Activated CD8-positive, alpha-beta memory T cell treated with anti-CD3 and anti-CD28 coated beads, Interleukin-2, amount 50 U/mL, for 48 hours (primary cell): ENCODE measurements around the gene PRELP.
"Not testable (repeated sequence)": the region's sequence is repeated elsewhere in the genome, so short reads cannot be mapped to it uniquely, and the experiment has no call there.

Experiments
- DNase-seq: peaks from one replicate; pipeline ENCODE4 v3.0.0-alpha.2; 2020

PRELP gene

DNA sequence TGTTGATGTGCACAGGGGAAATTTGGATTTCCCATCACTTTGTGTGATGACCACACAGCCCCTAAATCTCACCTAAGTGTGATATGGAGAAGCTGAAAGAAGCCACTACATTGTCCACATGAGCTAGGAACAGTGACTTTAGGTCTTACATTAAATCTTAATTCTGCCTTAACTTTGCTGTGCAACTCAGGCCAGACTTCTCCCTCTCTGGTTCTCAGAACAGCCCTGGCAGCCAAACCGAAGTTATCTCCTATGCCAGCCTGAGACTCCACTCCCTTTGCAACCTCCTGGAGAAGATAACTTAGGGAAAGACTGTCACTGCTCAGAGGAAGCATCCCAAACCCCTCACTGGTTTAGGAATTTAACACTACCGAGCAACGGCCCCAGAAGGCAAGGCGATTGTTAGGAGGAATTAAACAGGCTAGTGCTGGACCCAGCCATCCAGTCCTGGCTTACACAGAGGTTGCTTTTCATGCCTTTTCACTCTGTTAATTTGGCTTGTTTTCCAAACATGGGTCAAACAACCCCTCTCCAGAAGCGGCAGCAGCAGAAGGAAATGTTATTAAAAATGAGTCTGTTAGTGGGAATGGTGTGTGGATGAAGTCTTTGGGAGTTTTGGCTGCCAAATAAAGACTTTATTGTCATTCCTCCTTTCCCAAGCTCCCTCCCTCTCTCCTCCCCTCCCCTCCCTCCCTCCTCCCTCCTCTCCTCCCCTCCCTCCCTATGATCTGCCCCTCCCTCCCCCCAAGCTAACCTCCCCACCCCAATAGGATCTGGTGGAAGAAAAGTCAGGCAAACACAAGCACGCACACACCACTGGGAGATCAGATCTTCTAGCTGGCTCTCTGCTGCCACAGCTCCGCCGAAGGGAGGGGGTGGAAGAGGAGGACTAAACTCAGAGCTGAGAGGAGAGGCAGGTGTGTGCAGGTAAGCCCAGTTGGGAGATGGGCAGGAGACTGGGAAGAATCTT lies at the start of gene PRELP:
TSS of gene PRELP (plus strand) at position 795 of the 970 bp plus-strand sequence. CDS start 7,379 bp downstream, outside the sequence.
- no peak for DNase-seq

DNA sequence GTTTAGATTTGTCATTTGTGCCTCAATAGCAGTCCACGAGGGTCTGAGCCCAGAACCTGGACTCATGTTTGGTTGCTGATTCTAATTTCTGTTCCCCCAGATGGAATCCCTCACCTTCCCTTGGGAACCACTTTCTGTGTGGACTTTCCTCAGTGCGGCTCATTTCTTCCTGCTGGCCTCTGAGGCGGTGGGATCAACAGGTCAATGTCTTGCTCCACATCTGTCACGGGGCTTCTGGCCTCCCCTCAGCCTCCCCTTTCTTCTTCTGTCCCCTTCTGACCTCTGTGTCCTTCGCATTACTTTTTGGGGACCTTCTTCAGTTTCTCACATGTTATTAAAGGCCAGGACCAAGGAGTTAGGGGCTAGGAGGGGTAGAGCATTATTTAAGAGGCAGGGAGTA lies 49.2 kb upstream of the PRELP start:
- no peak for DNase-seq

DNA sequence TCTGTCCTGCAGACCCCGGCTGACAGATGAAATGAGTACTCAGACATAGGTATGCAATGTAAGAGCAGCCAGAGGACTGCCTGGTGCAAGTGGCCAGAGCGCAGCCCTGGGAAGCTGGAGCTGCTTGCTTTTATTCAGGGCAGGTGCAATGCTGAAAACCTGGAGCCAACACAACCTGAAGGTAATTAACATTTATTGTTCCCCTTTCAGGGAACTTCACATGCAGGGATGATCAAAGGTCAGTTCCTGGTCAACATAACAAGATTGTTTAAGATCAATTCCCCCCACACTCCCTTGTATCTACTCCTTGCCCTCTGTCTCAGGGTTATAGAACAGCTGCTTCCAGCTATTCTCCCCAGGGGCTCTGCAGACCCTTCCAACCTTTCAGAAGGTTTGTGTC lies 48.7 kb upstream of the PRELP start:
- no peak for DNase-seq

DNA sequence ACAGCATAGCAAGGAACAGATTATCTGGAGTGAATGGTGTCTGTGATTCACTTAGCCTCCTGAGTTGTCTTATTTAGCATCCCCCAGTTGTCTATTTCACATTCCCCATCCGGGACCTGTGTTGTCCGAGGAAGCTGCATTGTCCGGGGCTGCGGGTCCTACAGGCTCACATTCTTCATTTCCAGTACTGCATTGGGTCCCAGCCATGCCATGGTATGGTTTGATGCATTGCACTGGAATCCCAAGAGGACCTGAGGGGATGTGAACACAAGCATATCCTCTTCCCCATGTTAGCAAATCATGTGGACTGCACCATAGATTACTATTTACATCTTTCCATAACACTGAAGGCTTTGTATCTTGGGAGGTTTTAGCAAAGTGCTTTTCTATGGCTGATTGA lies 48.2 kb upstream of the PRELP start:
- no peak for DNase-seq

DNA sequence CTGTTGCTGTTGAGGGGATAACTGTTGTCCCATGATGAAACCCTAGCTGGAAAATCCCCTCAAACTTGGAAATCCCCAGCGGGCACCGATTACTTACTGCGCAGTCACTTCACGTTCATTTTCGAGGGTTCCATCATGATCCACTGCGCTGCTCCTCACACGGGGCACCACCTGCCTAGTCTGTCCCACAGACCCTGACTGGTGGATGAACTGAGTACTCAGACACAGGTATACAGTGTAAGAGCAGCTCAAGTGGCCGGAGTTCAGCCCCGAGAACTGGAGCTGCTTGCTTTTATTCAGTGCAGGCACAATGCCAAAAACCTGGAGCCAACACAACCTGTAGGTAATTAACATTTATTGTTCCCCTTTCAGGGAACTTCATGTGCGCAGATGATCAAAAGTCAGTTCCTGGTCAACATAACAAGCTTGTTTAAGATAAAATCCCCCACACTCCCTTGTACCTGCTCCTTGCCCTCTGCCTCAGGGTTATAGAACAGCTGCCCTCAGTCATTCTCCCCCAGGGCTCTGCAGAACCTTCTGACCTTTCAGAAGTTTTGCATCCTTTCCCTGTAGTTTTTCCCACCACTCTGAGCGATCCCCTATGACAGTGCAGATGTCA lies 46.5 kb upstream of the PRELP start:
- no peak for DNase-seq

DNA sequence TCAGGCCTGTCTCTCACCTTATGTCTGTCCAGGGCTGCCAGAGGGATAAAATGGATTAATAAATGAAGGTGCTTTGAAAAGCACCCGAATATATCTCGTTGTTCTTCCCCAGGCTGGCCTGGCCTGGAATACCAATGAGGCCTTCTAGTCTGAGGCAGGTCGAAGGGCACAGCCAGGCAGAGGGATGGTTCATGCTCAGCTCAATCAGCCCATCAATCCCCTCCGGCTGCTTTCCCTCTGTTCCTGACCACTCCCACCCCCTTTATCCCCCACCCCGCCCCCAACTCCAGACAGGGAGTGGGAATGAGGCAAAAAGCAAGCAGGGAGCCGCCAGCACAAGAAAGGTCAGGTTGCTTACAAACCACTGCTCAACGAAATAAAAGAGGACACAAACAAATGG lies 40.0 kb upstream of the PRELP start:
- no peak for DNase-seq

DNA sequence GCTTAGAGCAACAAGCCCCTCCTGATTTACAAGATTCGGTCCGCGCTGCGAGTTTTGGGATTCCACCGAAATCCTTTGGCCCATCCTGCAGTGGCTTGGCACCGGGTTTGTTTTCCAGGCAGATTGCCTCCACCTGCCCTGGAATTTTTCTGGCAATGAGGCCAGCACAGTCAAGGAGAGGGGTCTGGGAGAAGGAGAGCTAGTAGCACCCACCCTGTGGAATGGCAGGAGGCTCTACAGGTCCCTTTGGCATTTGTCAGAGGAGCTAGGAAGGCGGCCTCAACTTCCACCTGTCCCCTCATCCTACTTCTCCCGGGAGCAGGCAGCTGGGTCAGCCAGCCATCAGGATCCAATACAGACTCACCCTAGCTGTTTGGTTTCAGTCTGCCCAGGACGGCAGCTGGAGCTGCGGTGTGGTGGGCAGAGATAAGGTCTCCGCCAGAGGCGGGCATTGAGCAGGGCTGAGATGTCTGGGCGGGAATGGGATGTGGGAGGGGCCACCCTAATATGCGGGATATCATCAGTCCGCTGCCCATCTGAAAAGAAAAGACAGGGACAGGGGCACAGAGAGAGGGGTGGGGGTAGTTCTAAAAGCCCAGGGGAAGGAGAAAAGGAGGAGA lies 37.8 kb upstream of the PRELP start:
- no peak for DNase-seq

DNA sequence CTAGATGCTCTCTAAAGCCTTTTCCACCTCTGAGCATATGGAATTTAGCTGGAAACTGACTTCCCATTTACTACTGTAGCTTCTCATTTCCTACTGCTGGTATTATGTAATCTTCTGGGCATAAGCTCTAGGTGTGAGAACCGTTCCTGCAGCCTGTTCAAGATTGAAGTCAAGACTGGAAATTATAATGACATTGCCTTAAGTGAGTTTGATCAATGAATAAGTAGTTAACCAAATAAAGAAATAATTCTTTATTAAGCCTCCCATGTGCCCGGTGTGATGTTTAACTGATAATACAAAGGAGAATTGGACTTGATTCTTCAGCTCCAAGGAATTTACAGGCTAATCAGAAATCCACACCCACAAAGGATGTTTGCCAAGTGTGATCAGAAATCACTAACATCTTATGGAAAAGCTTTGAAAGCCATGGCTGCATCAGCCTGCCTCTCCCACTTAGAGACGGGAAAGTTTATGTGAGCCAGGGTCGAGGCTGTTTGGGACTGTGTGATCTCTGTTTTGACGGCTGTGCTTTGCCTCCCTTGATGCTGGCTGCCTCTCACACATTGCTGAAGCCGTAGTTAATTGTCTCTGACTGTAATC lies 36.4 kb upstream of the PRELP start:
- DNase-seq, result no peak

DNA sequence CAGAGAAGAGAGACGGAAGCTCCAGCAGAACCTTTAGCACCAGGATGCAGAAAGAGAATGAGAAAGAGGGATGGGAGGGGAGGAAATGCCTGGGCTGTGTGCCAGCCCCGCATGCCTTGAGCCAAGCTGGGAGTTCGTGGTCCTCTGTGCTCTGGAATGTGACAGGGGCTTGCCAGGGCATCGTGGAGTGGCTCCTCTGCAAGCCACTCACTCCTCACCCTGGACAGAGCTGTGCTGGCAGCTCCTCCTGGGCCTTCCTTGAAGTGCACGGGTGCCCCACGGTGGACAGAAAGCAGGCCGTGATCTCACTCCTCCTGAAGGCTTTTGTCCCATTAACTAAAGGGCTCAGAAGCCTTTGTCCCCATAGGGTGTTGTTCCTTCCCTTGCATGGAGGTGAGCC lies 34.8 kb upstream of the PRELP start:
- DNase-seq, result no peak

DNA sequence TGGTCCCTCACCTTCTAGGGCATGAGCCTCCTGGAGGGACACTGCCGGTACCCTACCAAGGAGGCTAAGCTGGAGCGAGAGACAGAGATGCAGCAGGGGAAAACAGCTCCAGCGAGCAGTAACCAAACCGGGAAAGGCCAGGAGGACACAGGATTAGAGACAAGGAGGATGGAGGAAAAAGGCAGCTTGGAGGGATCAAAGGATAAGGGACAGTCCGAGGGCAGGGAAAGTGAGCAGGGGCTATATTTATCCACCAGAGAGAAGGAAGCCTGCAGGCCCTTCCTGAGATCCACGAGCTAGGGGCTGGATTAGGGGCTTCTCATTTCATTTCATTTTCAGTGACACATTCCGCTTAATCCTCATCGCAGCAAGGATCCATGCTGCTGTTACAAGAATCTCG lies 33.8 kb upstream of the PRELP start:
- DNase-seq, result no peak

DNA sequence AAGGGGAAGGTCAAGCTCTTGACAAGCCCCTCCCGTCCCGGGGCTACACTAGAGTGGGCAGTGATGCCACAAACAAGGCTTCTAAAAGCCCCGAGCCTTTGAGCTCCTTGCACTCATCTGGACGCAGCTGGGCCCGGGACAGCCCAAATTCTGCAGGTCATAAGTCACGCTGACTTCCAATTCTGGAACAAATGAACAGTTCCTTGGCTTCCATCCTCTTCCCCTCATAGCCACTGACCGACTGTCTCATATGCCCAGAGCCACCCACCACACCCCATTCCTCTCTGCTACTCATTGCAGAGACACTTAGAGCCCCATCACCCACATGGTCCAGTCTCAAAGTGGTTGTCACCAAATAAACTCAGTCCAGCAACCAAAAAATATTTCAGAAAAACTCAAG lies 32.8 kb upstream of the PRELP start:
- no peak for DNase-seq

DNA sequence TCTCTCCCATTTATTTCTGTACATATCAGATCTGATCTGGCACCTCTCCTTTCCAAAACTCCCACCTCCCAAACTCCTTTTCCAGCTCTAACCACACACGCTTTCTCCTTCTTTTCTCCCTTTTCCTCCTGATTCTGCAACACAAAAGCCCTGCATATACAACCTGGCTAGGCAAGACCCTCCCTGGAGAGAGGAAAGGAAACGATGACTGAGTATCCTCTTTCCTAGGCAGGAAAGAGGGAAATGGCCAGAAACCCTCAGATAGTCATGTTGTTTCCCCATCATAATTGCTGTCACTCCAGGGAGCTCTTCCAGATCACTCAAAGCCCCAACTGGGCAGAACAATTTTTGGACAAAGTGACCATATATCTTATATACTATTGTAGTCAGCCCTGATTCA lies 32.3 kb upstream of the PRELP start:
- DNase-seq, result no peak

DNA sequence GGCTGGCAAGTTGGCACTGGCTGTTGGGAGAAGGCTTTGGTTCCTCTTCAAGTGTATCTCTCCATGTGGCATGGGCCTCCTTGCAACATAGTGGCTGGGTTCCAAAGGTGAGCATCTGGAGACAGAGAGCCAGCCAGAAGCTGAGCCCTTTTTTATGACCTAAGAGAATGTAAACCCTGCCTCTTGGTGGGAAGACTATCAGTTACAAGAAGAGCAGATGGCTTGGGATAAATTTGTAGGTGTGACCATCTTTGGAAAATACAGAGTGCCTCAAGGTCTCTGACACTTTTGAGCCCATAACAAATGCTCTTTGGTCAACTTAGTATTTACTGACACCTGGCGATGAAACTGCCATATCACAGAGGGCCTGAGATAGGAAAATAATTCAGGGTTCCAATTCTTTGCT lies 31.4 kb upstream of the PRELP start:
- DNase-seq, result no peak

DNA sequence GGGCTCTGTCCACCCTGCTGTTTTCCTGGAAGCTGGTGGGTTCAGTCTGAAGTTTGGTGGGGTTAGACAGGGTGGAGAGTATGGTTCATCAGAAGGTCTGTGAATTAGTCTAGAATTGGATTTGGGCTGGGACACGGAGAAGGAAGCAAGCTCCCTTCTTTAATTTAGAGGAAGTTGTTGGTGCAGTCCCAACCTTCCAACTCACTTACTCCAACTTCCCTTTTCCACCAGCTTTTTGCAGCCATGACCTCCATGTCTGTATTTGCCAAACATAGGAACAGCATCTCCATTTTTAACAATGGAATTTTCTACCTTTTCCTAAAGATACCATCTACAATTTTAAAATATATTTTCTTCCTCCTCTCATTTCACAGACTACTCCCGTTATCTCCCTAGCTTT lies 28.5 kb upstream of the PRELP start:
- no peak for DNase-seq

DNA sequence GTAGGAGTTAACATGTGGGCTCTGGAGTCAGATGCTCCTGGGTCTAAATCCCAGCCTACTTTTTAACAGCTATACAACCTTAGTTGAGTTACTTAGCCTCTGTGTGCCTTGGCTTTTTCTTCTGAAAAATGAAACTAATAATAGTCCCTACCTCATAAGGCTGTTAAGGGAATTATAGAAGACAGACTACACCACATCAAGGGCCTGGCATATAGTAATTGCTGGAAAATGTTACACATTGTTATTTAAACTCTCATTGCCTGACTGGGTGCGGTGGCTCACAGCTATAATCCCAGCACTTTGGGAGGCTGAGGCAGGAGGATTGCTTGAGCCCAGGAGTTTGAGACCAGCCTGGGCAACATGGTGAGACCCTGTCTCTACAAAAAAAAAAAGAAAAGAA lies 28.0 kb upstream of the PRELP start:
- not testable (repeated sequence) for DNase-seq

DNA sequence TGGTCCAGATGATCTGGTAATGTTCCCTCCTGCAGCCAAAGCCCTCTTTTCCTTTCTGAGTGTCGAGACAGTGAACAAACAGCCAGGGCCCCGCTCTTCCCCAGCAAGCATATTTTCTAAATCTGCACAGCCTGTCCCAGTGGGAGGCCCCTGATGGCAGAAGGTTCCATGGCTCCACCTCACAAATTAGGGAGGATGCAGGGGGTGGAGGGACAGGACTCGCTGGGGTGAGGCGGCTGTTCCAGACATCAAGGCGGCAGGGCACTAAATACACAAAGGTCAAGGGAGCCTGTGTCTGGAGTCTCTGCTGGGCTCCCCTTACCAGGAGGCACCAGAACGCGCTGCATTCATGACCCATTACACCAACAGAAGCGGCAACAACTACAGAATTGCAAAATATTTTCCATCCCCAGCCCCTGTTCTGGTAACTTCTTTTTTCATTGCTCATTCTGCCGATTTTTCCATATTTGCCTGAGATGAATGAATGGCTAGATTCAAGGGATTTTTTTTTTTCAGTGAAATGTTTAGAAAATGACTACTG lies 27.0 kb upstream of the PRELP start:
- DNase-seq, result no peak

DNA sequence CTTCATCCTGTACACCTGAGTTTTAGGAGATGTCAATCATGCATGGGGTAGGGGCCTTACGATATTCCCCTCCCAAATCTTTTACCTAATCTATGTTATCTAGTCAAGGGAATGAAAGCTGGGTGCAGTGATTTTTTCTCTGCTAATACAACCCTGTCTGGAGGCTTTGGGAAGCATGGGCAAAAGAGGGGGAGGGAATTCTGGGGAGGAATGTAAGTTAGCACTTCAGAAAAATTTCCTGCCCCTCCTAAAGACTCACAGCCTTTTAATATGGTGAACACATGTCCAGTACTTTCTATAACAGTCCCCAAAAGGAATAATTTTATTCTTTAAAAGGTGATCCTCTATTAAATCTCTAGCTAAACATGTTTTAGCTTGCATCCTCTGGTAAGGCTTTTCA lies 25.6 kb upstream of the PRELP start:
- no peak for DNase-seq

DNA sequence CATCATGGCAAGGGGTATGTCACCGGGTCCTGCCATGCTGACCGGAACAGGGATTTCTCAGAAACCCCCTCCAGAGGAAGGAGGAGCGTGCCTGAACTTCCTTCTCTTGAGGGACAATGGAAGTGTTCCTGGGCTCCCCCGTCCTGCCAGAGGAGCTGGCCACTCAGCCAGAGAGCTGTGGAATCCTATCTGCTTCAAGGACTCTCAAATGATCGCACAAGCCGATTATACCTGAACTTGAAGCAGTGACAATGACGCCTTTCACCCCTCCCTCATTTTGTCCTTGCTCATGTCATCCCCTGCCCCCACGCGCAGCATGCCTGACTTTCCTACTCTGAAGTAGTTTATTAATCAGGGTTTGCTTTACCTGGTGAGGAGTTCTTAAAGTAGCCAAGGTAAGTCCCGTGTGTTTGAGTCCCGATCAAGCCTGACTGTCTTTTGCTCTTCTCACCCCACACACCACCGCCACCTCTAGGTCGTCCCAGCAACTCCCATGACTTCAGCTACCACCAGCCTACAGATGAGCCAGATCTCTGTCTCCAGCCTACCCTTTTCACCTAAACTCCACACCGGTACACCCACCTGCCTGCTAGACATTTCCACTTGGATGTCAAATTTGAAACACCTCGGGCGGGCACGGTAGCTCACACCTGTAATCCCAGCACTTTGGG lies 25.0 kb upstream of the PRELP start:
- no peak for DNase-seq

DNA sequence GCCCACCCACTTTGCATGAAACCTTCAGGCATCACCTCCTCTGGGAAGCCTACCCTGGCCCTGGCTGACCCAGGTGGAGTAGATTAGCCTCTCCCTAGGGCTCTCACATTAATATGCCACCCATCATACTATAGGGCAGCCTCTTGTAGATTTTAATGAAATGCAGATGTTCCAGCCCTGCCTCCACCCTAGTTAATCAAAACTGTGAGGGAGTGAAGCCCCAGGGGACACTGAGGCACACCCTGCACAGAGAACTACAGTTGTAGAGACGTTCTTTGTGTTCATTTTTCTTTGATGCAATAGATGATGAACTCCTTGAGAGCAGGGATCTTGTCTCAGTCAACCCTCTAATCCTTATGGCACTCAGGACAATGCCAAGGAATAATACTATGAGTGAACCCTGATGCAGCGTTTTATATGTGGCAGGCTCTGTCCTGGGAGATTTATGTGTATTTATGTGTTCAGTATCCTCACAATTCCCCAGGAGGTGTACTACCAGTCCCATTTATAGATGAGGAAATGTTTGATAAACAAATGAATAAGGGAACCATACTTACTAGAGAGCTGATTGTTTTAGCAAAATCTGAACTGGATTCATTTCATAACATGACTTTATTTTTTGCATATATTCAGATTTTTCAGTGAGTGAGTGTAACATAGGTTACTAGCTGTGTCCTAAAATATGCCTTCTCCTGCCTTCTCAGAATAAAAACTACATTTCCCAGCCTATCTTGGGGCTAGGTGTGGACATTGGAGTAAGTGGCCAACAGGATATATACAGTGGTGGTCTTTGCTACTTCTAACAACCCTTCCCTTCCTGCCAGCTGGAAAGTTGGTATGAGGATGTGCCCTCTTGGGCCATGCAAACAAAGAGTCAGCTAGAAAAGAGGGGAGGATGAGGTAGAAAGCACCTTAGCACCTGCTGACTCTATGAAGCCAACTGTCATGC lies 23.5 kb upstream of the PRELP start:
- DNase-seq, result no peak

DNA sequence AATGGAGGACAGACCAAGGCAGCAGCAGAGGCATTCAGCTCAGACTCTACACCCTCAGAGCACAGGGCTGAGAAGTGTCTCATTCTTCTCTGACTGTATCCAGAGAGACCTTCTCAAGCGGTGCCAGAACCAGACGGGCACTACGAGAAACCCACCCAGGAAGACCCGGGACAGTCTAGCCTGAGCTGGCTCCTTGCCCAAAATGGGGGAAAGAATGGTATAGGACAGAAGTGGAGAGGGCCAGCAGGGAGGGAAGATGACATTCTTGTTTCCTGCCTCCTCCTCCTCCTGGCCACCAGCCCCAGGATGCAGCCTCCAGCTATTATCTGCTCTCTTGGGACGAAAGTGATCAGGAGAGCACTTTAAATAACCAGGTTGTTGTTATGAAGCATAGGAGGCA lies 22.6 kb upstream of the PRELP start:
- DNase-seq, result no peak

DNA sequence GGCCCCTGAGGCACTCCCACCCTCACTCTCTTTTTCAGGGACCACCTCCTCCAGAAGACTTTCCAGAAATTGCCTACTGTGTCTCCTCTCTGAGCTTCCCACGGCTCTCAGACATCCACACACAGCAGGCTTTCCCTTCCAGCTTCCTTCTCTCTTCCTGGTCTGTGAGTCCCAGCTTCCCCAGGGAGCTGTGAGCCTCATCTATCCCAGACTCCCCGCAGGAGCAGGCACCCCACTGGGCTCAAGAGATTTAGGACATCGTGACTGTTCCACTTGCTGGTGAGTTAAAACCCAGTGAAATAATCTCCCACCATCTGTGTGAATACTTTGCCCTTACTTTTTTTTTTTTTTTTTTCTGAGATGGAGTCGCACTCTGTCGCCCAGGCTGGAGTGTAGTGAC lies 22.0 kb upstream of the PRELP start:
- no peak for DNase-seq
